Prostate gland (tissue), 2 donors: ENCODE data around the gene SLC5A10. TPM values are rescaled to one million over a fixed set of nuclear protein-coding genes. Genes with fewer than 3 reads are reported as not detected.

Experiments used
- DNase-seq: peaks from one replicate; pipeline ENCODE4 v3.0.0-alpha.2; 2019; ENCODE audit warnings: low spot score
- H3K27ac ChIP-seq, 2 donors: fragments of 200-600 bp; sonication (generic); 2 replicates each; pipeline ENCODE4 v1.5.1; 2017 to 2019
- H3K27me3 ChIP-seq: fragments of 200-600 bp; sonication (generic); replicated peaks from 2 replicates; pipeline ENCODE4 v1.5.1; 2019; ENCODE audit not compliant: insufficient read depth
- H3K36me3 ChIP-seq, 2 donors: fragments of 200-600 bp; sonication (generic); 1 replicate in 1 of 2; 2 replicates in 1 of 2; pipeline versions ENCODE4 v1.5.1 to v1.8.1; 2017 to 2019
- H3K4me1 ChIP-seq: fragments of 200-600 bp; sonication (generic); replicated peaks from 2 replicates; pipeline ENCODE4 v1.5.1; 2019
- H3K4me3 ChIP-seq, 2 donors: fragments of 200-600 bp; sonication (generic); 2 replicates each; pipeline ENCODE4 v1.5.1; 2017 to 2019
- H3K9me3 ChIP-seq: fragments of 200-600 bp; sonication (generic); 2 replicates; pipeline ENCODE4 v1.5.1; 2017
- POLR2A ChIP-seq: fragments of 450-650 bp; IDR thresholded peaks from one replicate; pipeline ENCODE4 v1.6.1; 2016; ENCODE audit warnings: antibody characterized with exemption, mild to moderate bottlenecking
- POLR2AphosphoS5 ChIP-seq: sonication (generic); formaldehyde crosslinking; IDR thresholded peaks from one replicate; pipeline ENCODE4 v1.6.1; 2017; ENCODE audit warnings: antibody characterized with exemption
- WGBS: methylation state at CpG from one replicate; pipeline ENCODE4 v1.1.5; 2018; 5-methylcytosine and 5-hydroxymethylcytosine counted together
- intact Hi-C: fragments of 100-400 bp; cut with DNase I; formaldehyde crosslinking; loops from one replicate; pipeline ENCODE4 v1.14.2; 2022
- total RNA-seq, 2 donors: library from RNA; depleted of rRNA; stranded (reverse); fragments of >200 nt; gene quantifications; one replicate each; pipeline ENCODE4 v1.1.0, GENCODE V29; 2016
- TF ChIP-seq, protein P1 (sequence below), 4 experiments: fragments of 200-600 bp in 2 of 4; fragments of 450-650 bp in 2 of 4; sonication (generic) in 2 of 4; IDR thresholded peaks; 1 replicate in 3 of 4; 2 replicates in 1 of 4; pipeline ENCODE4 v1.5.1; 2016 to 2019; ENCODE audit warnings: antibody characterized with exemption in 4 of 4, mild to moderate bottlenecking in 2 of 4, moderate library complexity in 2 of 4

SLC5A10 gene
- total RNA-seq, 2 donors from 2014 or later, result not detected

DNA sequence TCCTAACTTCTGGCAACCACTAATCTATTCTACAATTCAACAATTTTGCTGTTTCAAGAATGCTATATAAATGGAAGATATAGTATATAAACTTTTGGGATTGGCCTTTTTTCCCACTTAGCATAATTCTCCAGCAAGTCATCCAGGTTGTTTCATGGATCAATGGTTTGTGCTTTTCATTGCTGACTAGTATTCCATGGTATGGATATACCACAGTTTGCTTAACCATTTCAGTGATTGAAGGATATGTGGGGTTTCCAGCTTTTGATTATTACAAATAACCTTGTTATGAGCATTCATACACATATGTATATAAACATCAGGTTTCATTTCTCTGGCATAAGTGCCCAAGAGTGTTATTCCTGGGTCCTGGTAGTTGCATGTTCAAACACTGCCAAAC lies 54.7 kb downstream of the SLC5A10 start:
- Histone ChIP-seq H3K36me3 (no peaks in the 10 kb centered on the region), H3K27ac (no peak overlapping the region), H3K9me3 (no peaks in the 10 kb centered on the region), H3K4me1 (no peaks in the 10 kb centered on the region), H3K4me3 (no peak overlapping the region), H3K27me3 (no peaks in the 10 kb centered on the region)
- TF ChIP-seq POLR2A (no peak), POLR2AphosphoS5 (no peak)
- TF ChIP-seq, protein P1, sequence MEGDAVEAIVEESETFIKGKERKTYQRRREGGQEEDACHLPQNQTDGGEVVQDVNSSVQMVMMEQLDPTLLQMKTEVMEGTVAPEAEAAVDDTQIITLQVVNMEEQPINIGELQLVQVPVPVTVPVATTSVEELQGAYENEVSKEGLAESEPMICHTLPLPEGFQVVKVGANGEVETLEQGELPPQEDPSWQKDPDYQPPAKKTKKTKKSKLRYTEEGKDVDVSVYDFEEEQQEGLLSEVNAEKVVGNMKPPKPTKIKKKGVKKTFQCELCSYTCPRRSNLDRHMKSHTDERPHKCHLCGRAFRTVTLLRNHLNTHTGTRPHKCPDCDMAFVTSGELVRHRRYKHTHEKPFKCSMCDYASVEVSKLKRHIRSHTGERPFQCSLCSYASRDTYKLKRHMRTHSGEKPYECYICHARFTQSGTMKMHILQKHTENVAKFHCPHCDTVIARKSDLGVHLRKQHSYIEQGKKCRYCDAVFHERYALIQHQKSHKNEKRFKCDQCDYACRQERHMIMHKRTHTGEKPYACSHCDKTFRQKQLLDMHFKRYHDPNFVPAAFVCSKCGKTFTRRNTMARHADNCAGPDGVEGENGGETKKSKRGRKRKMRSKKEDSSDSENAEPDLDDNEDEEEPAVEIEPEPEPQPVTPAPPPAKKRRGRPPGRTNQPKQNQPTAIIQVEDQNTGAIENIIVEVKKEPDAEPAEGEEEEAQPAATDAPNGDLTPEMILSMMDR (IDR thresholded peaks at IDR 0.05), result no peak
- no peak for DNase-seq
- intact Hi-C loops, result no loop called here

DNA sequence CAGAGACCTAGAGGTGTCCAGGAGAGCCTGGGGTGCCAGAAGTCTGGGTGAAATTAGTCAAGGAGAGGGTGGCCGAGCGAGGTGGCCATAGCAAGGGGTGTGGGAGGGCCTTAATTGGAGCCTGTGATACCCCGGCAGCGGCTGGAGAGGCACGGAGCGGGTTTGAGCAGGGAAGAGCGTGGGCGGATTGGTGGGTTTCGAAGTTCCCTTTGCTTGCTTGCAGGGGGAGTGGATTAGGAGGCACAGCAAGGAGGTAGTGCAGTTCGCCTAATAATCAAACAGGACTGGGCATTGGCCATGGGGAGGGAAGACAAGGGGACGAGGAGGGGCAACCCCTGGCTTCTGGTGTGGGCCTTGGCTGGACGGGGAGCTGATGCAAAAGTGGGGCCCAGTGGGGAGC lies 58.0 kb downstream of the SLC5A10 start:
- Histone ChIP-seq H3K4me1 (no peaks in the 10 kb centered on the region), H3K4me3 (no peak overlapping the region), H3K9me3 (no peaks in the 10 kb centered on the region), H3K36me3 (no peaks in the 10 kb centered on the region), H3K27ac (no peak overlapping the region), H3K27me3 (no peaks in the 10 kb centered on the region)
- 95% methylated on average over 12 of the region's 12 CpGs for WGBS
- intact Hi-C loops, result no loop called here
- DNase-seq, result no peak
- TF ChIP-seq, protein P1 (IDR thresholded peaks at IDR 0.05), result no peak
- TF ChIP-seq POLR2AphosphoS5 (no peak), POLR2A (no peak)

DNA sequence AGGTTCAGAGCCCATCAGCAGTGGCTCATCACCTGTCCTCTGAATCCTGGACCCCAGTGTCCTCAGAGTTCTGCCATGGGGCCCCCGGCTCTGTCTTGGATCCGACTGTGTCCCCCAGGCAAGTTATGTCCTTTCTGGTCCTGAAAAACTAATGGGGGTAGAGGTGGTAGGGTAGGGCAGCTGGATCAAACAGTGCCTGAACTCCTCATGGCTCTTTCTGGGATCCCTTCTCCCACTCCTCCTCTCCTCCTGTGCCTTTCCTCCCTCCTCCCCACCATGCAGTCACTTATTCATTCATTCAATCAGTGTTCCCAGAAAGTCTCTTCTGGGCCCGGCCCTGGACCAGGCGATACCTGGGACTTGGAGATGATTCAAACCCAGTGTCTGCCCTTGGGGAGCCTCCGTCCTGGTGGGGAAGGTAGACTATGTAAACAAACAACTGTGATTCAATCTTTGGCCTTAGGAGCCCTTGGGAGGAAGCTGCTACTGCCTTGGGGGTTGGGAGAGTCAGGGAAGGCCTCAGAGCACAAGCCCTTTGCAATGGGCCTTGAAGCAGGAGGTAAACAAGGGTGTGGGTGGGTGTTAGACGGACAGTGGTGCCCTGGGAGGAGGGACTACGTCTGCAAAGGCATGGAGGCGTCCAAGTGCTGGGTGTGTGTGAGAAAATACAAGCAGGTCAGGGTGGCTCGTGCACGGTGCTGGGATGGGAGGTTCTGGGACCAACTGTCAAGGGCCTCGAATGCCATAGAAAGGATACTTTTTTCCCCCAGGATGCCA lies 59.0 kb downstream of the SLC5A10 start:
- Histone ChIP-seq H3K4me3 (no peak overlapping the region), H3K27ac (no peak overlapping the region), H3K4me1 (no peaks in the 10 kb centered on the region), H3K9me3 (no peaks in the 10 kb centered on the region), H3K27me3 (no peaks in the 10 kb centered on the region), H3K36me3 (no peaks in the 10 kb centered on the region)
- WGBS, result 67% methylated on average over 11 of the region's 11 CpGs
- TF ChIP-seq, protein P1 (IDR thresholded peaks at IDR 0.05), result no peak
- intact Hi-C loops, result no loop called here
- no peak for DNase-seq

DNA sequence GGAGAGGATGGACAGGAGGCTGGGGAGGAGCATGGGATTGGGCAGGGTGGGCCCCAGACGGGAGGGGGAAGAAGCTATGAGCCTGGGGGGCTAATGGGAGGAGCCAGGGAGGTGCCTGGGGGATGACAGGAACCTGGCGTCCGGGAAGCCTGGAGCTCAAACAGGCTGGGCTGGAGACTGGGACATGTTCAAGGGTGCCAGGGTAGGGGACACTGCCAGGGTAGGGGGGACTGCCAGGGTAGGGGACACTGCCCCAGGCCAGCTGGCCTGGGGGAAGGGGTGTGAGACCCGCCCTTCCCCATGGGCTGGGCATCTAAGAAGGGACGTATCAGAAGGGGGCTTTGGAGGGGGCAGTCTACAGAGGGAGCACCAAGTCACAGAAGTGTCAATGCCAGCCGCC lies 59.6 kb downstream of the SLC5A10 start:
- Histone ChIP-seq H3K27me3 (no peaks in the 10 kb centered on the region), H3K27ac (no peak overlapping the region), H3K4me1 (no peaks in the 10 kb centered on the region), H3K9me3 (no peaks in the 10 kb centered on the region), H3K4me3 (no peak overlapping the region), H3K36me3 (no peaks in the 10 kb centered on the region)
- intact Hi-C loops, result no loop called here
- DNase-seq, result no peak
- TF ChIP-seq, protein P1 (IDR thresholded peaks at IDR 0.05), result no peak
- TF ChIP-seq POLR2A (no peak), POLR2AphosphoS5 (no peak)
- WGBS, result 93% methylated on average over 6 of the region's 6 CpGs
